GM12878 (cell line): ENCODE measurements around the gene SLC22A23.

Experiments used
- EZH2 ChIP-seq: IDR thresholded peaks from 2 replicates; pipeline ENCODE4 v1.6.1; 2012; ENCODE audit warnings: low read depth, mild to moderate bottlenecking, control low read depth, inconsistent platforms, low read length, borderline replicate concordance; ENCODE audit not compliant: control insufficient read depth
- NFYB ChIP-seq: IDR thresholded peaks from 2 replicates; pipeline ENCODE4 v1.6.1; 2011; ENCODE audit warnings: low read depth, mild to moderate bottlenecking, low read length, improper control_type of control experiment, moderate library complexity; ENCODE audit not compliant: insufficient read depth
- TAF1 ChIP-seq: IDR thresholded peaks from 2 replicates; pipeline ENCODE4 v1.6.1; 2011; ENCODE audit warnings: mild to moderate bottlenecking, low read depth, low read length, borderline replicate concordance
- TF ChIP-seq, protein P1 (sequence below): IDR thresholded peaks from 2 replicates; pipeline ENCODE4 v1.6.1; 2012; ENCODE audit warnings: mild to moderate bottlenecking, low read depth, low read length
- TF ChIP-seq, protein P2 (sequence below): IDR thresholded peaks from 2 replicates; pipeline ENCODE4 v1.6.1; 2011; ENCODE audit warnings: low read depth, mild to moderate bottlenecking, low read length, moderate library complexity, borderline replicate concordance; ENCODE audit errors: extremely low read depth
- TF ChIP-seq, protein P3 (sequence below): IDR thresholded peaks from 2 replicates; pipeline ENCODE4 v1.6.1; 2011; ENCODE audit warnings: borderline replicate concordance, low read depth, mild to moderate bottlenecking, moderate library complexity, mixed read lengths, low read length; ENCODE audit not compliant: insufficient read depth; ENCODE audit errors: extremely low read length

DNA sequence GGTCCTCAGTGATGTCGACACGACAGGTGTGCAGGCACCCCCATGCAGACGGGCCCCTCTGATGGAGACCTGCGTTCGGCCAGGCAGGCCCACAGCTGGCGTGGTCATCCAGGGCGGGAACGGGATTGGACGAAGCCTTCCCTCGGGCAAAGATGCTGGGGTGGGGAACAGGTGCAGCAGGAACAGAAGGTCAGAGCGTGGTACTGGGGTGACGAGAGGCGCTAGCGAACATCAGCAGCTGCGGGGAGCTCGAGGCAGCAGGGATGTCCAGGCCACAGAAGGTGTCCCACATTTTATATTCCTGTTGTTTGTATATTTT, 96.2 kb downstream of the SLC22A23 start:
- TF ChIP-seq, protein P1, sequence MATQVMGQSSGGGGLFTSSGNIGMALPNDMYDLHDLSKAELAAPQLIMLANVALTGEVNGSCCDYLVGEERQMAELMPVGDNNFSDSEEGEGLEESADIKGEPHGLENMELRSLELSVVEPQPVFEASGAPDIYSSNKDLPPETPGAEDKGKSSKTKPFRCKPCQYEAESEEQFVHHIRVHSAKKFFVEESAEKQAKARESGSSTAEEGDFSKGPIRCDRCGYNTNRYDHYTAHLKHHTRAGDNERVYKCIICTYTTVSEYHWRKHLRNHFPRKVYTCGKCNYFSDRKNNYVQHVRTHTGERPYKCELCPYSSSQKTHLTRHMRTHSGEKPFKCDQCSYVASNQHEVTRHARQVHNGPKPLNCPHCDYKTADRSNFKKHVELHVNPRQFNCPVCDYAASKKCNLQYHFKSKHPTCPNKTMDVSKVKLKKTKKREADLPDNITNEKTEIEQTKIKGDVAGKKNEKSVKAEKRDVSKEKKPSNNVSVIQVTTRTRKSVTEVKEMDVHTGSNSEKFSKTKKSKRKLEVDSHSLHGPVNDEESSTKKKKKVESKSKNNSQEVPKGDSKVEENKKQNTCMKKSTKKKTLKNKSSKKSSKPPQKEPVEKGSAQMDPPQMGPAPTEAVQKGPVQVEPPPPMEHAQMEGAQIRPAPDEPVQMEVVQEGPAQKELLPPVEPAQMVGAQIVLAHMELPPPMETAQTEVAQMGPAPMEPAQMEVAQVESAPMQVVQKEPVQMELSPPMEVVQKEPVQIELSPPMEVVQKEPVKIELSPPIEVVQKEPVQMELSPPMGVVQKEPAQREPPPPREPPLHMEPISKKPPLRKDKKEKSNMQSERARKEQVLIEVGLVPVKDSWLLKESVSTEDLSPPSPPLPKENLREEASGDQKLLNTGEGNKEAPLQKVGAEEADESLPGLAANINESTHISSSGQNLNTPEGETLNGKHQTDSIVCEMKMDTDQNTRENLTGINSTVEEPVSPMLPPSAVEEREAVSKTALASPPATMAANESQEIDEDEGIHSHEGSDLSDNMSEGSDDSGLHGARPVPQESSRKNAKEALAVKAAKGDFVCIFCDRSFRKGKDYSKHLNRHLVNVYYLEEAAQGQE: no peak
- TF ChIP-seq NFYB (no peak), EZH2 (no peak), TAF1 (no peak)
- TF ChIP-seq, protein P2, sequence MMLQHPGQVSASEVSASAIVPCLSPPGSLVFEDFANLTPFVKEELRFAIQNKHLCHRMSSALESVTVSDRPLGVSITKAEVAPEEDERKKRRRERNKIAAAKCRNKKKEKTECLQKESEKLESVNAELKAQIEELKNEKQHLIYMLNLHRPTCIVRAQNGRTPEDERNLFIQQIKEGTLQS: no peak
- TF ChIP-seq, protein P3, sequence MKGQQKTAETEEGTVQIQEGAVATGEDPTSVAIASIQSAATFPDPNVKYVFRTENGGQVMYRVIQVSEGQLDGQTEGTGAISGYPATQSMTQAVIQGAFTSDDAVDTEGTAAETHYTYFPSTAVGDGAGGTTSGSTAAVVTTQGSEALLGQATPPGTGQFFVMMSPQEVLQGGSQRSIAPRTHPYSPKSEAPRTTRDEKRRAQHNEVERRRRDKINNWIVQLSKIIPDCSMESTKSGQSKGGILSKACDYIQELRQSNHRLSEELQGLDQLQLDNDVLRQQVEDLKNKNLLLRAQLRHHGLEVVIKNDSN: no peak
